Measurements from ENCODE around the gene RSPH6A.

The RSPH6A gene

GRCh38 chr19:45825917-45826893 lies 11.1 kb upstream of the RSPH6A start:
- no peak for FAIRE-seq

DNA sequence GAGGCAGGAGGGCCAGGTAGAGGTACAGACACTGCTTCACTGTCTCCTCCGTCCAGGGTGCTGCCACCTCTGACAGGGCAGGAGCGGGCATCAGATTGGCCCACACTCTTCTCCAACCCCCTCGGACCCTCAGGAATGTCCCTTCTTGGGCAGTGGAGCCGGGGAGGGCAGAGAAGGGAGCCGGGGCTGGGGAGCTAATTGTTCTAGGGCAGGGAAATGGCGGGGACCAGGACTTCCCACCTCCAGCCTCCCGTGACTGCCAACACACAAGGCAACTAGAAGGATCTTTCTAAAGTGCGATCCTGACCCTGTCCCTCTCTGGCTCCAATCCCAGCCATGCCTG lies 10.1 kb upstream of the RSPH6A start:
- FAIRE-seq = no peak
- DNase-seq (ENCODE audit: extremely low spot score, insufficient read length, low read depth) = no peak

More at GRCh38 chr19:45825917-45826893, 11.1 kb upstream of the RSPH6A start:
- no peak for DNase-seq (ENCODE audit: extremely low spot score, insufficient read length, low read depth)

- DNase-seq (ENCODE audit: extremely low spot score, insufficient read length, low read depth) = no peak
Observed at GRCh38 chr19:45824531-45825262, 9.6 kb upstream of the RSPH6A start.

GRCh38 chr19:45824041-45824471 lies 8.9 kb upstream of the RSPH6A start:
- DNase-seq (ENCODE audit: extremely low spot score, insufficient read length, low read depth) = no peak
- no peak for FAIRE-seq

More at GRCh38 chr19:45824531-45825262, 9.6 kb upstream of the RSPH6A start:
- no peak for FAIRE-seq

DNA sequence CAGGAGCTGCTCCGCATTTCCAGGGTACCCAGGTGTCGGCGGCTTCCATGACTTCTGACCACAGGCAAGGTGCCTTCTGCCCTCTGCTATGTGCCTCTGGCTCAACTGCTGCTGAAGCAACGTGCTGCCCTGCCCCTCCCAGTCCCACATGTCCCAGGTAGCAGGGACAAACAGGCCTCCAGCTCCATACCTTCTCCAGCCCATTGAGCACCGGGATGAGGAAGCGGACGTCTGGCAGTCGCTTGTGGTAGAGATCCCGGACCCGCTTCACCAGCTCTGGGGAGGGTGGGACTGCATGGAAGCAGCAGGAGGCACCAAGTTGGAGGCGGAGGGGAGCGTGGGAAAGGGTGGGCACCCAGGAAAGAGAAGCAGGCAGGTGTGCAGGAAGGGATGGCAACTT lies 8.1 kb upstream of the RSPH6A start:
- FAIRE-seq (no peak), DNase-seq (ENCODE audit: extremely low spot score, insufficient read length, low read depth) (no peak)

DNA sequence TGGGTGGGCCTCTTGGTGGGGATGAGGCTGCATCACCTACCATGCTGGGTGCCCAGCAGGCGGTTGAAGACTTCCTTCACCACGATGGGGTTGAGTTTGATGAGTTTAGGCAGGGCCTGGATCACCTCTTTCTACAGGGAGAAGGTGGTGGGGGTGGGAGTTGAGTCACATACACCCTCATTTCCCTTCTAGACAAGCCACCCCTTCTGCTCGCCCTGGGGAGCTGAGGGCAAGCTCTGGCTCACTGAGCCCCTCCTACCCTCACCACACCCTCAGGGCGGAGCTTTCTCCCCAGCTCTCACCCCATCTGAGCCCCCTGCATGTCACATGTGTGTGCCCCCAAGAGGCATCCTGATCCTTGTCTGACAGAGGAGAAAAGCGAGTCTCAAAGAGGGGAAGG lies 7.6 kb upstream of the RSPH6A start:
- DNase-seq (ENCODE audit: extremely low spot score, insufficient read length, low read depth) (no peak), FAIRE-seq (no peak)

DNA sequence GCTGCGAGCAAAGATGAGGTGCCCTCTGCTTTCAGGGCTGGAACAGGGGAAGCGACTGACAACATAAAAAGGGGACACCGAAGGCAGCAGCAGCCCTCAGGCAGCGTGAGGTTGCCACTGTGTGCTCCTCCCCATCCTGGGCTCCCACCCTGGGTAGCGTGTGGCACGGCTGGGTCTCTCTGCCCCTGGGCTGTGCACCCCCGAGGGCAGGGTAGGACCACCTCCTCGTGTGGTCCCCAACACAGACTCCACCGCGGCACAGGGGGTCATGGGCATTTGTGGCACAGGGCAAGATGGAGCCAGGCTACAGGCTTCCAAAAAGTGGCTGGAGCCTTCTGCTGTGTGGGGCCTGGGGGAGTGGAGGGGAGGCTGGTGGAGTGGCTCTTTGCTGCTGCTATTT lies 6.5 kb upstream of the RSPH6A start:
- DNase-seq (ENCODE audit: extremely low spot score, insufficient read length, low read depth) (no peak), FAIRE-seq (no peak)

DNA sequence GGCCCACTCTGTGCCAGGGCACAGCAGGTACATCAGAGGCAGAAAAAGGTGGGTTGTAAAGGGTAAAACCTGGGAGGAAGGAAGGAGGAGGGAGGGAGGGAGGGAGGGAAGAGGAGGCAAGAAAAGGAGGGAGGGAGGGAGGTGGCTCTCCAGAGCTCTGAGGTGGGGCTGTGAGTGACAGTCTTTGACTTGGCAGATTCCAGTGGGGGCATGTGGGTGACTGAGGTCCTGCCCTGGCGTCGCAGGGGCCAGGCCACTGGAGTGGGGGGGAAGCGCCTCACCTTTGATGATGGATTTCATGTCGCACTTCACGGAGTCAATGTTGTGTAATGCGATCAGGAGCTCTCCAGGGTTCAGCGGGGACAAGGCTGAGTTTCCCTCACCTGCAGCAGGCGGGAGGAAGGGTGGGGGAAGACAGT lies 6.0 kb upstream of the RSPH6A start:
- no peak for DNase-seq (ENCODE audit: extremely low spot score, insufficient read length, low read depth)

GRCh38 chr19:45820413-45821102 lies 5.5 kb upstream of the RSPH6A start:
- FAIRE-seq = no peak
- DNase-seq (ENCODE audit: extremely low spot score, insufficient read length, low read depth) = no peak

More for the DNA sequence above, 6.0 kb upstream of the RSPH6A start:
- FAIRE-seq = no peak

- FAIRE-seq (no peak), DNase-seq (ENCODE audit: extremely low spot score, insufficient read length, low read depth) (no peak)
Observed at GRCh38 chr19:45819769-45820168, 4.7 kb upstream of the RSPH6A start.

- DNase-seq (ENCODE audit: extremely low spot score, insufficient read length, low read depth) = no peak
- no peak for FAIRE-seq
Observed at GRCh38 chr19:45817725-45818301, 2.7 kb upstream of the RSPH6A start.

- peak; percentile 96 for FAIRE-seq
- peak; percentile 99 for DNase-seq (ENCODE audit: extremely low spot score, insufficient read length, low read depth)
Observed at GRCh38 chr19:45817010-45817724, 2.1 kb upstream of the RSPH6A start.

GRCh38 chr19:45816236-45817009 lies 1.3 kb upstream of the RSPH6A start:
- DNase-seq (ENCODE audit: extremely low spot score, insufficient read length, low read depth) = no peak
- no peak for FAIRE-seq

DNA sequence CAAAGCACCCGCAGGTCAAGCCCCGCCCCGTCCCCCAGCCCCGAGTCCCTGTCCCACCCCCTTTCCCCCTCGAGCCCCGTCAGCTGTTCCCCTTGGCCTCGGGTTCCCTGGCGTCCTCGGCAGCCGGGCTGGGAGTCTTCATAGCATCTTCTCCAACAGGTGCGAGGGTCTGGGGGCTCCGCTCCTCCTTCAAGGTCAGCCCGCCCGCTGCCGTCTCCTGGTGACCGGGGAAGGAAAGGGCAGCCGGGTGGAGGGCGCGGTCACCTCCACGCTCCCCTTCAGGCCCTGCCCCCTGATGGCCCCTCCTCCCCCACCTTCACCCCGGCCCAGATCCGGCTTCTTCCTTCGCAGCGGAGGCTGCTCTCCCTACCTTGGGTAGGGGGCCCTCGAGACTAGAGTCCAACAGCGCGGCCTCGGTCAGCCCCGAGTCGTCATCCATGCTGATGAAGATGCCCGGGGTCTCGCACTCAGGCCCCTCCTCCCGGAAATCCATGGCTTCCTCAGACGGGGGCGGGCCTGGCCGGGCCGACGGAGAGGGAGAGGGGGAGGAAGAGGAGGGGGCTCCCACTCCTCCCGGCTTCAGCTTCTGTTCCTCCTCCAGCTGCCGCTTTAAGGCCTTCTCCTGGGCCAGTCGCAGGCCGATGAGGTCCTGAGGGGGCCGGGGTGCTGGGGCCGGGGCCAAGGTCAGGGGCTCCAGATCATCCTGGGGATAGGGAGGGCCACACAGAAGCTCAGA lies 541 bp upstream of the RSPH6A start:
- DNase-seq (ENCODE audit: extremely low spot score, insufficient read length, low read depth) = no peak
- no peak for FAIRE-seq

- DNase-seq (ENCODE audit: extremely low spot score, insufficient read length, low read depth) = no peak
- no peak for FAIRE-seq
Observed at GRCh38 chr19:45814166-45814780, 835 bp downstream of the RSPH6A start.

- DNase-seq (ENCODE audit: extremely low spot score, insufficient read length, low read depth) = no peak
- FAIRE-seq = no peak
Observed at GRCh38 chr19:45812297-45812696, 2.8 kb downstream of the RSPH6A start.

- DNase-seq (ENCODE audit: extremely low spot score, insufficient read length, low read depth) (no peak), FAIRE-seq (no peak)
Observed at GRCh38 chr19:45809643-45810159, 5.4 kb downstream of the RSPH6A start.

Measured in GM18507 (cell line).